HCT116 (cell line): ENCODE data around the gene RAG1. TPM values are rescaled to one million over a fixed set of nuclear protein-coding genes. Genes with fewer than 3 reads are reported as not detected.

Experiments
- ATAC-seq: fragments of 200-7000 bp; cut with Tn5 transposase; 2 replicates; pipeline ENCODE4 v1.9.1; 2020; ENCODE audit warnings: mild to moderate bottlenecking, moderate library complexity
- BruUV-seq: library from RNA; stranded (reverse); fragments of 400-500 nt; replicated peaks from 2 replicates; lab custom pipeline; 2021; lab: Mats Ljungman, UMichigan
- CTCF ChIA-PET: fragments of 300-600 bp; sonication (Branson Sonifier 250); formaldehyde crosslinking; loops from one replicate; lab custom pipeline; 2021; ENCODE audit warnings: antibody characterized with exemption; lab: Charles Lee
- POLR2A ChIA-PET: fragments of 300-600, 350-600 bp; sonication (Branson Sonifier 250); formaldehyde crosslinking; loops from one replicate; lab custom pipeline; 2021; ENCODE audit warnings: antibody characterized with exemption; lab: Charles Lee
- RAD21 ChIA-PET, 2 experiments: fragments of 300-600 bp; sonication (Branson Sonifier 250); formaldehyde crosslinking; loops; one replicate each; lab custom pipeline; 2023; ENCODE audit warnings: low total read pairs in 2 of 2; ENCODE audit not compliant: uncharacterized antibody in 2 of 2, unreplicated experiment in 2 of 2, low non-redundant PET in 1 of 2; lab: Charles Lee
- DNase-seq: peaks from one replicate; pipeline ENCODE4 v3.0.0-alpha.2; 2010; ENCODE audit warnings: low read depth, low spot score
- H2AFZ ChIP-seq: fragments of 200-600 bp; shearing (Covaris generic), sonication (generic); 2 replicates; pipeline ENCODE4 v1.6.1; 2017; ENCODE audit warnings: low read depth, mixed run types, mixed read lengths, antibody characterized with exemption, low read length; ENCODE audit not compliant: poor library complexity, severe bottlenecking
- H3K27ac ChIP-seq: 2 replicates; pipeline ENCODE4 v1.5.1; 2012; ENCODE audit warnings: low read depth, low read length
- H3K27me3 ChIP-seq: fragments of 200-600 bp; sonication (generic); 2 replicates; pipeline ENCODE4 v1.6.1; 2016; ENCODE audit warnings: mixed run types, low read length, mixed read lengths; ENCODE audit not compliant: insufficient read depth
- H3K36me3 ChIP-seq, 2 experiments: fragments of 200-500 bp in 1 of 2; fragments of 200-600 bp in 1 of 2; sonication (Bioruptor generic) in 1 of 2; sonication (generic) in 1 of 2; 2 replicates each; pipeline versions ENCODE4 v1.5.1 to v1.6.1; 2014 to 2016; ENCODE audit warnings: low read length in 2 of 2, inconsistent platforms in 1 of 2, mixed read lengths in 1 of 2, mixed run types in 1 of 2; ENCODE audit not compliant: insufficient read depth in 2 of 2, control insufficient read depth in 1 of 2
- H3K4me1 ChIP-seq, 2 experiments: fragments of 200-600 bp in 1 of 2; sonication (generic) in 1 of 2; 2 replicates each; pipeline versions ENCODE4 v1.5.1 to v1.6.1; 2012 to 2017; ENCODE audit warnings: low read length in 2 of 2, inconsistent platforms in 1 of 2, mild to moderate bottlenecking in 1 of 2, mixed read lengths in 1 of 2, mixed run types in 1 of 2, moderate library complexity in 1 of 2; ENCODE audit not compliant: insufficient read depth in 2 of 2, control insufficient read depth in 1 of 2
- H3K4me2 ChIP-seq: fragments of 200-600 bp; sonication (generic); 2 replicates; pipeline ENCODE4 v1.6.1; 2017; ENCODE audit warnings: mixed run types, low read length, mixed read lengths
- H3K4me3 ChIP-seq, 2 experiments: fragments of 200-600 bp in 1 of 2; sonication (generic) in 1 of 2; replicated peaks in 1 of 2; 2 replicates each; pipeline ENCODE4 v1.5.1; 2011 to 2016; ENCODE audit warnings: low read length in 2 of 2, control low read depth in 1 of 2, low read depth in 1 of 2, mild to moderate bottlenecking in 1 of 2, mixed read lengths in 1 of 2, mixed run types in 1 of 2
- H3K79me2 ChIP-seq: fragments of 200-600 bp; sonication (generic); 2 replicates; pipeline ENCODE4 v1.6.1; 2017; ENCODE audit warnings: mild to moderate bottlenecking, mixed run types, low read length, moderate library complexity, mixed read lengths; ENCODE audit not compliant: insufficient read depth
- H3K9ac ChIP-seq: fragments of 200-600 bp; sonication (generic); 2 replicates; pipeline ENCODE4 v1.6.1; 2016; ENCODE audit warnings: low read length, mixed read lengths
- H3K9me2 ChIP-seq: fragments of 200-600 bp; sonication (generic), shearing (Covaris generic); 2 replicates; pipeline ENCODE4 v1.6.1; 2017; ENCODE audit warnings: mixed run types, mild to moderate bottlenecking, moderate library complexity; ENCODE audit not compliant: insufficient read depth
- H3K9me3 ChIP-seq, 2 experiments: fragments of 200-500 bp in 1 of 2; fragments of 200-600 bp in 1 of 2; sonication (Bioruptor generic) in 1 of 2; sonication (generic) in 1 of 2; 2 replicates each; pipeline ENCODE4 v1.6.1; 2014 to 2017; ENCODE audit warnings: low read length in 2 of 2, mixed read lengths in 2 of 2, inconsistent platforms in 1 of 2, low read depth in 1 of 2, mild to moderate bottlenecking in 1 of 2, mixed run types in 1 of 2, moderate library complexity in 1 of 2; ENCODE audit not compliant: control insufficient read depth in 1 of 2, insufficient read depth in 1 of 2
- H4K20me1 ChIP-seq: fragments of 200-600 bp; sonication (generic), shearing (Covaris generic); 2 replicates; pipeline ENCODE4 v1.6.1; 2017; ENCODE audit warnings: mixed run types, mild to moderate bottlenecking, moderate library complexity; ENCODE audit not compliant: insufficient read depth
- CBX3 ChIP-seq: IDR thresholded peaks from 2 replicates; pipeline ENCODE4 v1.6.1; 2012; ENCODE audit warnings: low read depth
- CEBPB ChIP-seq: IDR thresholded peaks from 2 replicates; pipeline ENCODE4 v1.6.1; 2012; ENCODE audit warnings: low read depth
- EZH2 ChIP-seq: fragments of 200-600 bp; sonication (generic); IDR thresholded peaks from 2 replicates; pipeline ENCODE4 v1.6.1; 2017; ENCODE audit warnings: antibody characterized with exemption, mixed run types
- EZH2phosphoT487 ChIP-seq: fragments of 200-600 bp; IDR thresholded peaks from 2 replicates; pipeline ENCODE4 v1.6.1; 2018; ENCODE audit warnings: antibody characterized with exemption, borderline replicate concordance
- FOSL1 ChIP-seq: IDR thresholded peaks from 2 replicates; pipeline ENCODE4 v1.6.1; 2012; ENCODE audit warnings: low read depth
- JUND ChIP-seq: IDR thresholded peaks from 2 replicates; pipeline ENCODE4 v1.6.1; 2012
- MAX ChIP-seq: IDR thresholded peaks from 2 replicates; pipeline ENCODE4 v1.6.1; 2012
- POLR2A ChIP-seq: IDR thresholded peaks from 2 replicates; pipeline ENCODE4 v1.7.0; 2011; ENCODE audit warnings: borderline replicate concordance; ENCODE audit not compliant: insufficient read depth, insufficient read length; ENCODE audit errors: extremely low read depth
- POLR2AphosphoS5 ChIP-seq: IDR thresholded peaks from 2 replicates; pipeline ENCODE4 v1.6.1; 2011; ENCODE audit warnings: mild to moderate bottlenecking, low read depth, low read length, moderate library complexity
- RAD21 ChIP-seq: IDR thresholded peaks from 2 replicates; pipeline ENCODE4 v1.6.1; 2012; ENCODE audit warnings: low read depth, mild to moderate bottlenecking
- SP1 ChIP-seq: IDR thresholded peaks from 2 replicates; pipeline ENCODE4 v1.6.1; 2012; ENCODE audit warnings: low read depth
- YY1 ChIP-seq: IDR thresholded peaks from 2 replicates; pipeline ENCODE4 v1.6.1; 2011; ENCODE audit warnings: low read length, low read depth, moderate library complexity, mild to moderate bottlenecking; ENCODE audit not compliant: insufficient replicate concordance; ENCODE audit errors: extremely low read depth
- ZFX ChIP-seq: fragments of 450-650 bp; IDR thresholded peaks from 2 replicates; pipeline ENCODE4 v1.6.1; 2017
- ZNF274 ChIP-seq: fragments of 200-500 bp; sonication (Bioruptor generic); IDR thresholded peaks from 2 replicates; pipeline ENCODE4 v1.6.1; 2014; ENCODE audit warnings: mild to moderate bottlenecking, low read depth, low read length, inconsistent platforms
- intact Hi-C: fragments of 100-400 bp; cut with micrococcal nuclease; formaldehyde crosslinking; loops from 2 replicates; pipeline ENCODE4 v1.10.0; 2022
- total RNA-seq: library from RNA; stranded (reverse); gene quantifications from one replicate; pipeline ENCODE4 v1.2.1, GENCODE V29; 2021; ENCODE audit not compliant: unreplicated experiment
- TF ChIP-seq, protein P1 (sequence below): IDR thresholded peaks from 2 replicates; pipeline ENCODE4 v1.6.1; 2012; ENCODE audit warnings: low read depth
- TF ChIP-seq, protein P2 (sequence below): IDR thresholded peaks from 2 replicates; pipeline ENCODE4 v1.6.1; 2011; ENCODE audit warnings: mild to moderate bottlenecking, low read length, moderate library complexity; ENCODE audit not compliant: insufficient replicate concordance; ENCODE audit errors: extremely low read depth
- TF ChIP-seq, protein P3 (sequence below): IDR thresholded peaks from 2 replicates; pipeline ENCODE4 v1.6.1; 2012

The RAG1 gene
- total RNA-seq, 1 experiment from 2014 or later = 0.54 TPM

DNA sequence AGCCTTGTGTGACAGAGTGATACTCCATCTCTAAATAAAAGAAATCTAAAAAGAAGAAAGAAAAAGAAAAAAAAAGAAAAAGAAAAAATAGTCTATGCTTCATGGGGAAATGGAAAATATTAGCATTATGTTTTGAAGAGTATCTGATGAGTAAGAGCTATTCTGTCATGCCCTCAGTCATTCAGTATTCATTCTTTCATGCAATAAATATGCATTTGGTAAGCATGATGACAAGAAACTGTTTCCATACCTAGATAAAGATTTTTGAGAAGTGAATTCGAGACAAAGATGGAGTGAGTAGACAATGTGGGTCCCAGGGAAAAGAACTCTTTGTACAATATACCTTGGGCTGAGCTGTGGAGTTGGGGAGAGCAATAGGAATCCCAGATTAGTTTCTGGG lies 20.3 kb downstream of the RAG1 start:
- Histone ChIP-seq H3K36me3 (no peaks in the 10 kb centered on the region), H3K9me2 (no peaks in the 10 kb centered on the region), H4K20me1 (no peaks in the 10 kb centered on the region), H3K4me3 (no peak overlapping the region), H3K9ac (no peak overlapping the region), H3K9me3 (no peaks in the 10 kb centered on the region), H2AFZ (no peak overlapping the region), H3K79me2 (no peaks in the 10 kb centered on the region), H3K4me2 (no peak overlapping the region), H3K27me3 (peaks cover 46% of the 10 kb centered on the region), H3K27ac (no peak overlapping the region), H3K4me1 (no peaks in the 10 kb centered on the region)
- ATAC-seq (no peak), DNase-seq (no peak)
- RAD21 ChIA-PET = no interaction called here
- POLR2A ChIA-PET = no interaction called here
- CTCF ChIA-PET = no interaction called here
- no peak for TF ChIP-seq FOSL1
- no peak for TF ChIP-seq JUND
- TF ChIP-seq, protein P1, sequence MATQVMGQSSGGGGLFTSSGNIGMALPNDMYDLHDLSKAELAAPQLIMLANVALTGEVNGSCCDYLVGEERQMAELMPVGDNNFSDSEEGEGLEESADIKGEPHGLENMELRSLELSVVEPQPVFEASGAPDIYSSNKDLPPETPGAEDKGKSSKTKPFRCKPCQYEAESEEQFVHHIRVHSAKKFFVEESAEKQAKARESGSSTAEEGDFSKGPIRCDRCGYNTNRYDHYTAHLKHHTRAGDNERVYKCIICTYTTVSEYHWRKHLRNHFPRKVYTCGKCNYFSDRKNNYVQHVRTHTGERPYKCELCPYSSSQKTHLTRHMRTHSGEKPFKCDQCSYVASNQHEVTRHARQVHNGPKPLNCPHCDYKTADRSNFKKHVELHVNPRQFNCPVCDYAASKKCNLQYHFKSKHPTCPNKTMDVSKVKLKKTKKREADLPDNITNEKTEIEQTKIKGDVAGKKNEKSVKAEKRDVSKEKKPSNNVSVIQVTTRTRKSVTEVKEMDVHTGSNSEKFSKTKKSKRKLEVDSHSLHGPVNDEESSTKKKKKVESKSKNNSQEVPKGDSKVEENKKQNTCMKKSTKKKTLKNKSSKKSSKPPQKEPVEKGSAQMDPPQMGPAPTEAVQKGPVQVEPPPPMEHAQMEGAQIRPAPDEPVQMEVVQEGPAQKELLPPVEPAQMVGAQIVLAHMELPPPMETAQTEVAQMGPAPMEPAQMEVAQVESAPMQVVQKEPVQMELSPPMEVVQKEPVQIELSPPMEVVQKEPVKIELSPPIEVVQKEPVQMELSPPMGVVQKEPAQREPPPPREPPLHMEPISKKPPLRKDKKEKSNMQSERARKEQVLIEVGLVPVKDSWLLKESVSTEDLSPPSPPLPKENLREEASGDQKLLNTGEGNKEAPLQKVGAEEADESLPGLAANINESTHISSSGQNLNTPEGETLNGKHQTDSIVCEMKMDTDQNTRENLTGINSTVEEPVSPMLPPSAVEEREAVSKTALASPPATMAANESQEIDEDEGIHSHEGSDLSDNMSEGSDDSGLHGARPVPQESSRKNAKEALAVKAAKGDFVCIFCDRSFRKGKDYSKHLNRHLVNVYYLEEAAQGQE = no peak
- intact Hi-C loops = no loop called here
- BruUV-seq = no TSS peak

- Histone ChIP-seq H3K4me2 (no peak overlapping the region), H3K4me1 (peaks cover 4 to 6% of the 10 kb centered on the region in 2 experiments; a peak in 1 of 4 replicates), H3K27me3 (peaks cover 46% of the 10 kb centered on the region), H3K27ac (no peak overlapping the region), H3K36me3 (no peaks in the 10 kb centered on the region), H3K4me3 (no peak overlapping the region), H2AFZ (no peak overlapping the region), H3K79me2 (no peaks in the 10 kb centered on the region), H3K9ac (no peak overlapping the region), H3K9me2 (no peaks in the 10 kb centered on the region), H3K9me3 (no peaks in the 10 kb centered on the region), H4K20me1 (no peaks in the 10 kb centered on the region)
- RAD21 ChIA-PET = no interaction called here
- intact Hi-C loops = no loop called here
- DNase-seq (no peak), ATAC-seq (no peak)
- no TSS peak for BruUV-seq
- CTCF ChIA-PET = interaction anchor here (1.1 kb wide), 1 partner anchor 26 kb away, joined by 3 read pairs; no protein-coding TSS in a partner anchor
- POLR2A ChIA-PET = no interaction called here
- TF ChIP-seq POLR2A (no peak), ZFX (no peak), ZNF274 (no peak), MAX (no peak), POLR2AphosphoS5 (no peak), CEBPB (no peak), EZH2 (no peak), JUND (no peak), RAD21 (no peak), SP1 (no peak), YY1 (no peak), CBX3 (no peak), FOSL1 (no peak), EZH2phosphoT487 (no peak)
- TF ChIP-seq, protein P2, sequence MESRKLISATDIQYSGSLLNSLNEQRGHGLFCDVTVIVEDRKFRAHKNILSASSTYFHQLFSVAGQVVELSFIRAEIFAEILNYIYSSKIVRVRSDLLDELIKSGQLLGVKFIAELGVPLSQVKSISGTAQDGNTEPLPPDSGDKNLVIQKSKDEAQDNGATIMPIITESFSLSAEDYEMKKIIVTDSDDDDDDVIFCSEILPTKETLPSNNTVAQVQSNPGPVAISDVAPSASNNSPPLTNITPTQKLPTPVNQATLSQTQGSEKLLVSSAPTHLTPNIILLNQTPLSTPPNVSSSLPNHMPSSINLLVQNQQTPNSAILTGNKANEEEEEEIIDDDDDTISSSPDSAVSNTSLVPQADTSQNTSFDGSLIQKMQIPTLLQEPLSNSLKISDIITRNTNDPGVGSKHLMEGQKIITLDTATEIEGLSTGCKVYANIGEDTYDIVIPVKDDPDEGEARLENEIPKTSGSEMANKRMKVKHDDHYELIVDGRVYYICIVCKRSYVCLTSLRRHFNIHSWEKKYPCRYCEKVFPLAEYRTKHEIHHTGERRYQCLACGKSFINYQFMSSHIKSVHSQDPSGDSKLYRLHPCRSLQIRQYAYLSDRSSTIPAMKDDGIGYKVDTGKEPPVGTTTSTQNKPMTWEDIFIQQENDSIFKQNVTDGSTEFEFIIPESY = no peak
- TF ChIP-seq, protein P3, sequence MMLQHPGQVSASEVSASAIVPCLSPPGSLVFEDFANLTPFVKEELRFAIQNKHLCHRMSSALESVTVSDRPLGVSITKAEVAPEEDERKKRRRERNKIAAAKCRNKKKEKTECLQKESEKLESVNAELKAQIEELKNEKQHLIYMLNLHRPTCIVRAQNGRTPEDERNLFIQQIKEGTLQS = no peak
Measured at GRCh38 chr11:36590513-36590912, 22.7 kb downstream of the RAG1 start.
